Measurements from ENCODE around the gene SH3BGRL3. TPM values are rescaled to one million over a fixed set of nuclear protein-coding genes. Genes with fewer than 3 reads are reported as not detected.

SH3BGRL3 gene
- total and polyA plus RNA-seq, 3 donors from 2014 or later, result 24.4 to 76.6 (median 25.4) TPM

GRCh38 chr1:26285366-26286063 lies 5.6 kb downstream of the SH3BGRL3 start:
- peaks cover 22% of the 10 kb centered on the region for H3K4me1 ChIP-seq
- no peak overlapping the region for H3K27ac ChIP-seq
- no peaks in the 10 kb centered on the region for H3K36me3 ChIP-seq (ENCODE audit: low read depth, missing control alignments)
- no peak overlapping the region for H3K4me3 ChIP-seq
- no peak for DNase-seq
- no peaks in the 10 kb centered on the region for H3K27me3 ChIP-seq
- TF ChIP-seq POLR2A (IDR thresholded peaks at IDR 0.05) (no peak), CTCF (IDR thresholded peaks at IDR 0.05) (peak in 1 of 3 experiments; percentile 10)
- no peaks in the 10 kb centered on the region for H3K9me3 ChIP-seq
- WGBS, 2 donors, result 88 to 100% methylated on average over 1 to 19 of the region's 19 CpGs
- intact Hi-C loops (cut with DNase I; ENCODE audit: low total_unique reads), result no loop called here

GRCh38 chr1:26286064-26286416 lies 6.2 kb downstream of the SH3BGRL3 start:
- WGBS, 2 donors, result 80 to 98% methylated on average over 1 to 2 of the region's 2 CpGs
- H3K27me3 ChIP-seq, result no peaks in the 10 kb centered on the region
- no peaks in the 10 kb centered on the region for H3K9me3 ChIP-seq
- DNase-seq, result no peak
- H3K4me1 ChIP-seq, result peaks cover 17% of the 10 kb centered on the region
- H3K36me3 ChIP-seq (ENCODE audit: low read depth, missing control alignments), result no peaks in the 10 kb centered on the region
- H3K4me3 ChIP-seq, result no peak overlapping the region
- H3K27ac ChIP-seq, result no peak overlapping the region
- TF ChIP-seq CTCF (IDR thresholded peaks at IDR 0.05), result peak in 1 of 3 experiments; percentile 13
- no peak for TF ChIP-seq POLR2A (IDR thresholded peaks at IDR 0.05)
- intact Hi-C loops (cut with DNase I; ENCODE audit: low total_unique reads), result no loop called here

GRCh38 chr1:26287033-26287711 lies 7.3 kb downstream of the SH3BGRL3 start:
- Histone ChIP-seq H3K36me3 (ENCODE audit: low read depth, missing control alignments) (no peaks in the 10 kb centered on the region), H3K9me3 (no peaks in the 10 kb centered on the region), H3K27ac (no peak overlapping the region), H3K4me3 (no peak overlapping the region), H3K27me3 (no peaks in the 10 kb centered on the region), H3K4me1 (peaks cover 11% of the 10 kb centered on the region)
- 70 to 75% methylated on average over 8 of the region's 8 CpGs for WGBS, 2 donors
- intact Hi-C loops (cut with DNase I; ENCODE audit: low total_unique reads), result no loop called here
- DNase-seq, result no peak
- TF ChIP-seq CTCF (IDR thresholded peaks at IDR 0.05), result no peak

- H3K27me3 ChIP-seq, result no peaks in the 10 kb centered on the region
- WGBS, 2 donors, result 90 to 93% methylated on average over 5 of the region's 5 CpGs
- H3K27ac ChIP-seq, result no peak overlapping the region
- DNase-seq, result no peak
- H3K4me3 ChIP-seq, result no peak overlapping the region
- H3K4me1 ChIP-seq, result peaks cover 6% of the 10 kb centered on the region
- TF ChIP-seq CTCF (IDR thresholded peaks at IDR 0.05) (no peak), POLR2A (IDR thresholded peaks at IDR 0.05) (no peak)
- H3K9me3 ChIP-seq, result no peaks in the 10 kb centered on the region
- intact Hi-C loops (cut with DNase I; ENCODE audit: low total_unique reads), result no loop called here
- H3K36me3 ChIP-seq (ENCODE audit: low read depth, missing control alignments), result no peaks in the 10 kb centered on the region
Measured at GRCh38 chr1:26287811-26288210, 7.9 kb downstream of the SH3BGRL3 start.
